ENCODE measurements around the gene GLB1L2. TPM values are rescaled to one million over a fixed set of nuclear protein-coding genes. Genes with fewer than 3 reads are reported as not detected.

Gene GLB1L2
- total and polyA plus RNA-seq, 2 of the 4 experiments (the other 2 are of a cell fraction): under 0.01 to 0.26 TPM

- H3K79me1 ChIP-seq (ENCODE audit: low read depth in 1 of 2, low read length in 2 of 2): no peaks in the 10 kb centered on the region
- no peak overlapping the region for H3K56ac ChIP-seq (ENCODE audit: extremely low read depth, insufficient read depth, low read length)
- H3K27me3 ChIP-seq (ENCODE audit: control insufficient read depth, insufficient read depth, low read length): no peaks in the 10 kb centered on the region
- WGBS, 2 experiments (ENCODE audit: extremely low coverage in 2 of 2, insufficient read length in 1 of 2): 71% methylated on average over 7 of the region's 30 CpGs; no CpG with 5 or more reads in 1 of the 2 experiments
- no peak overlapping the region for H2BK5ac ChIP-seq (ENCODE audit: low read depth, low read length, poor library complexity, severe bottlenecking)
- H3K4ac ChIP-seq (ENCODE audit: low read depth, low read length): no peak overlapping the region
- intact Hi-C loops (cut with micrococcal nuclease): no loop called here
- no TSS peak for BruUV-seq (replicated peaks)
- H3K9me3 ChIP-seq (ENCODE audit: control insufficient read depth, insufficient read depth, low read length): peaks cover 35% of the 10 kb centered on the region
- no peaks in the 10 kb centered on the region for H3K9me1 ChIP-seq (ENCODE audit: insufficient read depth, low read length)
- no peak overlapping the region for H2BK15ac ChIP-seq (ENCODE audit: low read depth, low read length)
- H4K8ac ChIP-seq (ENCODE audit: low read depth in 2 of 2, low read length in 2 of 2): no peak overlapping the region
- H2BK120ac ChIP-seq (ENCODE audit: low read depth, low read length): no peak overlapping the region
- H3K4me2 ChIP-seq (ENCODE audit: low read depth, low read length): no peak overlapping the region
- H3K23ac ChIP-seq (ENCODE audit: low read depth, low read length): no peak overlapping the region
- dilution Hi-C loops (cut with HindIII; ENCODE audit: low sequenced_read_pairs, unreplicated experiment): no loop called here
- no peak overlapping the region for H4K5ac ChIP-seq (ENCODE audit: low read depth, low read length)
- H2AK5ac ChIP-seq (ENCODE audit: low read depth, low read length): no peak overlapping the region
- no peak overlapping the region for H3K9ac ChIP-seq (ENCODE audit: low read depth, low read length)
- no peaks in the 10 kb centered on the region; the same call in 1 of the 2 replicates for H4K20me1 ChIP-seq (ENCODE audit: insufficient read depth, low read length)
- no peak overlapping the region for H3K14ac ChIP-seq (replicated peaks; ENCODE audit: low read depth, low read length)
- no peak overlapping the region for H3K18ac ChIP-seq (ENCODE audit: low read depth, low read length)
- H3K4me3 ChIP-seq (ENCODE audit: insufficient read depth, low read depth, low read length): no peak overlapping the region
- POLR2A ChIA-PET (ENCODE audit: unreplicated experiment): no interaction called here
- CTCF ChIA-PET: no interaction called here
- H3K4me1 ChIP-seq (ENCODE audit: control insufficient read depth, insufficient read depth, low read length): no peaks in the 10 kb centered on the region
- no peak overlapping the region for H2AK9ac ChIP-seq (replicated peaks; ENCODE audit: low read depth, low read length, poor library complexity)
- H4K91ac ChIP-seq (ENCODE audit: insufficient read depth, low read depth, low read length): no peak overlapping the region
- ATAC-seq (ENCODE audit: low read depth) (no peak), DNase-seq (no peak)
- no peak overlapping the region for H2AFZ ChIP-seq (replicated peaks; ENCODE audit: low read length, poor library complexity)
- TF ChIP-seq POLR2A (IDR thresholded peaks at IDR 0.05; ENCODE audit: low read depth, low read length) (no peak), CHD1 (IDR thresholded peaks at IDR 0.05; ENCODE audit: low read depth, low read length) (no peak), USF2 (IDR thresholded peaks at IDR 0.05; ENCODE audit: low read depth, low read length) (no peak), MAZ (IDR thresholded peaks at IDR 0.05; ENCODE audit: borderline replicate concordance, low read depth, low read length) (no peak), ELK1 (IDR thresholded peaks at IDR 0.05; ENCODE audit: borderline replicate concordance, low read depth, low read length) (no peak), BHLHE40 (IDR thresholded peaks at IDR 0.05; ENCODE audit: low read depth, low read length) (no peak), RFX5 (IDR thresholded peaks at IDR 0.05; ENCODE audit: low read depth, low read length) (no peak), FOS (IDR thresholded peaks at IDR 0.05; ENCODE audit: low read depth, low read length) (no peak), CEBPB (IDR thresholded peaks at IDR 0.05; ENCODE audit: low read depth, low read length) (no peak), MXI1 (IDR thresholded peaks at IDR 0.05; ENCODE audit: borderline replicate concordance, low read depth, low read length) (no peak), RAD21 (IDR thresholded peaks at IDR 0.05; ENCODE audit: low read length) (no peak), SMC3 (IDR thresholded peaks at IDR 0.05; ENCODE audit: low read depth, low read length) (no peak), NFE2L2 (IDR thresholded peaks at IDR 0.05; ENCODE audit: low read depth, low read length) (no peak), MAFK (IDR thresholded peaks at IDR 0.05; ENCODE audit: low read depth, low read length) (no peak)
- H3K27ac ChIP-seq (ENCODE audit: insufficient read depth, low read length): no peak overlapping the region
- in situ Hi-C loops (cut with MboI; ENCODE audit: low sequenced_read_pairs): no loop called here
- no peaks in the 10 kb centered on the region for H3K36me3 ChIP-seq (ENCODE audit: control insufficient read depth, insufficient read depth, low read length)
- no peak overlapping the region for H2BK20ac ChIP-seq (ENCODE audit: low read depth, low read length)
Measured at GRCh38 chr11:134369656-134370525, 38.1 kb downstream of the GLB1L2 start.
